Left renal cortex interstitium (tissue), 4 donors: ENCODE data around the gene PAX6. TPM values are rescaled to one million over a fixed set of nuclear protein-coding genes. Genes with fewer than 3 reads are reported as not detected.
"Not testable (repeated sequence)": the region's sequence is repeated elsewhere in the genome, so short reads cannot be mapped to it uniquely, and the experiment has no call there.

Experiments
- DNase-seq, 4 donors: peaks; one replicate each; pipeline ENCODE4 v3.0.0-alpha.2; 2013; ENCODE audit warnings: low read depth in 4 of 4, low spot score in 2 of 4, missing footprints in 1 of 4
- polyA plus RNA-seq, 4 donors: library from polyadenylated mRNA; unstranded; fragments of 120-200 nt; gene quantifications; one replicate each; pipeline ENCODE4 v1.2.1, GENCODE V29; 2013; ENCODE audit not compliant: insufficient read length in 4 of 4

PAX6 gene
- polyA plus RNA-seq, 4 donors: 0.10 to 0.11 TPM; not detected in 2

- DNase-seq: no peak
Observed at GRCh38 chr11:31779374-31779791, 31.7 kb downstream of the PAX6 start.

- no peak for DNase-seq
Observed at GRCh38 chr11:31772412-31772811, 38.7 kb downstream of the PAX6 start.

GRCh38 chr11:31770011-31770700, 41.0 kb downstream of the PAX6 start:
- DNase-seq: no peak

GRCh38 chr11:31768749-31769640, 42.1 kb downstream of the PAX6 start:
- no peak for DNase-seq

GRCh38 chr11:31767685-31768084, 43.4 kb downstream of the PAX6 start:
- no peak for DNase-seq

- DNase-seq: no peak
Observed at GRCh38 chr11:31767066-31767465, 44.1 kb downstream of the PAX6 start.

- no peak for DNase-seq
Observed at GRCh38 chr11:31764766-31765165, 46.4 kb downstream of the PAX6 start.

GRCh38 chr11:31764261-31764660, 46.9 kb downstream of the PAX6 start:
- DNase-seq: no peak

GRCh38 chr11:31763296-31763695, 47.8 kb downstream of the PAX6 start:
- no peak for DNase-seq

GRCh38 chr11:31761636-31762035, 49.5 kb downstream of the PAX6 start:
- DNase-seq: no peak

- DNase-seq: no peak
Observed at GRCh38 chr11:31757260-31757835, 53.8 kb downstream of the PAX6 start.

- no peak for DNase-seq
Observed at GRCh38 chr11:31747581-31747980, 63.5 kb downstream of the PAX6 start.

GRCh38 chr11:31740731-31741368, 70.3 kb downstream of the PAX6 start:
- DNase-seq: not testable (repeated sequence)

GRCh38 chr11:31740131-31740530, 71.0 kb downstream of the PAX6 start:
- no peak for DNase-seq
